Left cardiac atrium (tissue), 4 donors: Measurements from ENCODE around the gene NUP210L. TPM values are rescaled to one million over a fixed set of nuclear protein-coding genes. Genes with fewer than 3 reads are reported as not detected.
"Not testable (repeated sequence)": the region's sequence is repeated elsewhere in the genome, so short reads cannot be mapped to it uniquely, and the experiment has no call there.

Source experiments
- ATAC-seq, 2 donors: fragments of 200-7000 bp; cut with Tn5 transposase; one replicate each; pipeline ENCODE4 v1.9.1; 2020; ENCODE audit warnings: mild to moderate bottlenecking in 2 of 2, moderate library complexity in 2 of 2
- DNase-seq: peaks from one replicate; pipeline ENCODE4 v3.0.0-alpha.2; 2020
- intact Hi-C, 2 donors: fragments of 100-400 bp; cut with DNase I; formaldehyde crosslinking; loops; one replicate each; pipeline versions ENCODE4 v1.14.1 to v1.15.1; 2022 to 2023
- total RNA-seq, 2 donors: library from RNA; stranded (reverse); fragmentation: NEBNext Ultra II Directional; extraction: Animal tissue kit (Norgen Biotek cat#: 25700); gene quantifications; one replicate each; pipeline ENCODE4 v1.2.1, GENCODE V29; 2021
- donor health status: DM: no; HTN: yes; CAD: no.
- donor health status: DM: no; HTN: yes; CAD: no; lungs with severe emphysema.
- donor health status: DM: yes; HTN: yes; CAD: no.
- donor health status: Dilated cardiomyopathy.

The NUP210L gene
- total RNA-seq, 2 donors from 2014 or later, result 0.13 to 0.74 TPM

DNA sequence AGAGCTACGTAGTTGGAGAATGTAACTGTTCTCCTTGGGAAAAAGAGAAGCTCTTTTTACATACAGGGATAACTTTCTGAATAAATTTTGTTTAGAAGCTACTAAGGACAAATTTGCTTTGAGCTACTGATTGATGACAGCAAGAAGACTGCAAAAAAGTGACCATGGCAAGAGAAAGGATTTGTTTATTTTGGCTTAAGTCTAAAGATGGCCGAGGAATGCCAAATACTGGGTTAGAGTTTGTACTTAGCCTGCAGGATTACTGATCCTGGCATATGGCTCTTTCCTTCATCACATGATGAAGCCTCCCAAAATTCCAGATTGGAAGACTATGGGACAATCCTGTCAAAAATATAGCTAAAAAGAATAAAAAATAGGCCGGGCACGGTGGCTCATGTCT, 135.6 kb downstream of the NUP210L start:
- no peak for ATAC-seq
- intact Hi-C loops, result no loop called here
- no peak for DNase-seq

- intact Hi-C loops, result no loop called here
- no peak for DNase-seq
- no peak for ATAC-seq
Observed at GRCh38 chr1:154014154-154014907, 140.5 kb downstream of the NUP210L start.

- DNase-seq, ATAC-seq, intact Hi-C loops: not testable (repeated sequence)
Observed at GRCh38 chr1:154012543-154012942, 142.3 kb downstream of the NUP210L start.

DNA sequence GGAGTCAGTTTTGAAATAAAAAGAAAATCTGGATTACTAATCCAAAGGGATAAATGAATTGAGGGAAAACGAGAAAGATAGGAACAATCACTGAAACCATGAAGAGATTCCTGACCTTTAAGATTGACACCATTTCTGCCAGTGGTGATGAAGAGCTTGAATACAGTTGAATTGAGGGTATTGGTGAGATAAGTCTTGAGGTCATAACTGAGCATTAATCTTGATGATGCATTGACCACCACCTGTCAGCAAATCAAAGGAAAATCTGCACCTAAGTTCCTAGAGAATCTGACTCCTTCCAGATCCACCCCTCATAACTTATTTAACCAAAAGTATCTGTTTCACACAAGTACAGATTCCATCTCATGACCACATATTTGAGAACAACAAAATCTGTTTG, 142.7 kb downstream of the NUP210L start:
- ATAC-seq (no peak), DNase-seq (no peak)
- intact Hi-C loops, result no loop called here

- intact Hi-C loops, result no loop called here
- ATAC-seq, result no peak
- DNase-seq, result no peak
Observed at GRCh38 chr1:154006136-154006535, 148.7 kb downstream of the NUP210L start.

- intact Hi-C loops, result no loop called here
- DNase-seq (no peak), ATAC-seq (no peak)
Observed at GRCh38 chr1:154000420-154000819, 154.5 kb downstream of the NUP210L start.

DNA sequence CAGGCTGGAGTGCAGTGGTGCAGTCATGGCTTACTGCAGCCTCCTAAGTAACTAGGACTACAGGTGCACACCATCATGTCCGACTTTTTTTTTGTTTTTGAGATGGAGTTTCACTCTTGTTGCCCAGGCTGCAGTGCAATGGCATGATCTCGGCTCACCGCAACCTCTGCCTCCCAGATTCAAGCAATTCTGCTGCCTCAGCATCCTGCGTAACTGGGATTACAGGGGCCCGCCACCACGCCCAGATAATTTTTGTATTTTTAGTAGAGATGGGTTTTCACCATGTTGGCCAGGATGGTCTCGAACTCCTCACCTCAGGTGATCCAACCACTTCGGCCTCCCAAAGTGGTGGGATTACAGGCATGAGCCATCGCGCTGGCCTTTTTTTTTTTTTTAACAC, 158.0 kb downstream of the NUP210L start:
- intact Hi-C loops, result loop anchor here in 1 of 2 donors (10.0 kb wide), 1 partner anchor 158 kb away; the partner anchor contains the start of gene NUP210L
- not testable (repeated sequence) for ATAC-seq, DNase-seq

DNA sequence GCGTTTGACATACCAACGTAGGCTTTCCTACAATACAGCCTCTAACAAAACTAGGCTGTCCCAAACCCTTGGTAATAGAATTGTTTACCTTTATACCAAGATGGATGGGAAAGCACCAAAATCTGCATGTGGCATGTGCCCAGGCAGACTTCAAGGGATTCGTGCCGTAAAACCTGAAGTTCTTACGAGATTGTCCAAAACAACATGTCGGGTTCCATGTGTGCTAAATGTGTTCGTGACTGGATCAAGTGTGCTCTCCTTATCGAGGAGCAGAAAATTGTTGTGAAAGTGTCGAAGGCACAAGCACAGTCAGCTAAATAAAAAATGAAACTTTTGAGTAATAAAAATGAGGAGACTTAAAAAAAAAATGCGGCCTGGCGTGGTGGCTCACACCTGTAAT, 159.2 kb downstream of the NUP210L start:
- DNase-seq (no peak), ATAC-seq (no peak)
- intact Hi-C loops, result loop anchor here in 1 of 2 donors (10.0 kb wide), 1 partner anchor 159 kb away; the partner anchor contains the start of gene NUP210L

DNA sequence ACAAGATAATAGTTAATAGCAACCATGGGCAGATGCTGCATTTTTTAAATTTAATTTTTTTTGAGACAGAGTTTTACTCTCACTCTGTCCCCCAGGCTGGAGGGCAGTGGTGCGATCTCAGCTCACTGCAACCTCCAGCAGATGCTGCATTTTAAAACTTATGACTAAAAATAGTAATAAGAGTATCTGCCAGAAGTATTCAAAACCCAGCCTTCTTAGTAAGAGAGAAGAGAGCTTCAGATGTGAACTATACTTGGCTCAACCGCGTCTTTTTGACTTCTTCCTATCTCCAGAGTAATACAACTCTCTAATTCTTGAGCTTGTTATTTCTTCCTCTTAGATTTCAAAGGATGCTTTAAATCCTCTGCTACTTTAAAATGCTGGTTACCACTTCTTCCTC, 159.7 kb downstream of the NUP210L start:
- no peak for DNase-seq
- intact Hi-C loops, result loop anchor here in 1 of 2 donors (10.0 kb wide), 1 partner anchor 160 kb away; the partner anchor contains the start of gene NUP210L
- no peak for ATAC-seq

DNA sequence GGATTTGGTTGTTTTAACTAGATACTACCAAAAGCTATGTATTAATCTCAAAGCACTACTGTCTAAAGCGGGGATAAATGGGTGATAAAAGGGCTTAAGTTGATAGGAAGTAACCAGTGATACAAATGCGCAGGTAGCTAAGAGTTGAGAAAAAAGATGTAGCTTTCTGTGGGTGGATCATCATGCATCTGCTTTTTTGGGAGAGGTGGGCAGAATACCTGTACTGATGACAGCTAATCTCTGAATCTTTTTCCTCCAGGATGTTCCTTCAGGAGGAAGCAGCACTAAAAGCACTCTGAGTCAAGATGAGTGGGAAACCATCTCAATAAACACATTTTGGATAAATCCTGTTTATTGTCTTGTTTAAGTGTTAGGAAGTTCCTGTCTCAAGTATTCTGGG, 163.1 kb downstream of the NUP210L start:
- DNase-seq, result no peak
- no peak for ATAC-seq
- intact Hi-C loops, result loop anchor here in 1 of 2 donors (10.0 kb wide), 1 partner anchor 163 kb away; the partner anchor contains the start of gene NUP210L

DNA sequence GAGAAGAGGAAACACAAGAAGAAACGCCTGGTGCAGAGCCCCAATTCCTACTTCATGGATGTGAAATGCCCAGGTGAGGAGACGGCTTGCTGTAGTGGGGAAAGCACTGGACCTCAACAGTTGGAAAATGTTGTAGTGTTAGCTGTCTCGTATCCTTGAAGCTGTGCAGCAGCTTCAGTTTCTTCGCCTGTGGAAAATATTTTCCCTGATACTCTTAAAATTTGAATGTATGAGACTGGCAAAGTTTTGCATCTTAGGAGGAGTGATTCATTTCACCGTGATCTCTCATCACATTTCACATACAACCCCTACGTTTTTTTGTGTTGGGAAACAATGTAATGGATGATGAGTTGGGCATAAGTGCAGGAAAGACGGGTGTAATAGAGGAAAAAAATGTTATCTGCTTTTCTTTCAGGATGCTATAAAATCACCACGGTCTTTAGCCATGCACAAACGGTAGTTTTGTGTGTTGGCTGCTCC, 163.7 kb downstream of the NUP210L start:
- DNase-seq (no peak), ATAC-seq (no peak)
- intact Hi-C loops, result loop anchor here in 1 of 2 donors (10.0 kb wide), 1 partner anchor 164 kb away; the partner anchor contains the start of gene NUP210L

DNA sequence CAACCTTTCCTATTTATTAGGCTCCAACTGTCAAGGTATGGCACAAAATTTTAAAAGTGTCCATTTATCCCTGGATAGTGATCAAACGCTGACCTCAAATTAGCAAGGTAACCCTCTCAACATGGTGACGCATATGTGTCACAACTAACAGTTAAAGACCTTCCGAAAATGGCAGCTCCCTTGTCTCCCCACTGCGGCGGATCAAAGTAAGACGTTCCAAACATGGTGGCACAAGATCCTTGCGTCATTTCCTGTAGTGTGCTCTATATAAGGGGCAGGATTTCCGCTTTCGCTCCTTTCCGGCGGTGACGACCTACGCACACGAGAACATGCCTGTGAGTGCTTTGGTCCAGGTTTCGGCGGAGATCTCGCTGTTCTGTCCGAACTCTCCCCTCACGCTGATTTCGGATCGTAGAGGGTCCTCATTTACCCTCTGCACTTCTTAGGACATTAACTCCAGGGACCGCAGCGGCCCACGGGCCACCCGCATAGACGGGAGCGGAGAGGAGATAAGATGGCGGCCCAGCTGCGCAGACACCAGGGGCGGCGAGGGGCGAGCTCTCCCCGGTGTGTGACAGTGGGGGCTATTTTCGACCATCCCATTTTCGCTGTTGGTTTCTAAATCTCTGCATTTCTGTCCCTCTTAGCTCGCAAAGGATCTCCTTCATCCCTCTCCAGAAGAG, 164.3 kb downstream of the NUP210L start, which contains the start of gene RPS27:
TSS of gene RPS27 (plus strand) at position 295 of the 683 bp plus-strand sequence. CDS start at position 330, 35 bp downstream.
- intact Hi-C loops, result loop anchor here in 1 of 2 donors (10.0 kb wide), 1 partner anchor 164 kb away; the partner anchor contains the start of gene NUP210L
- peak; percentile 78 to 84 for ATAC-seq
- DNase-seq, result peak; percentile 91

DNA sequence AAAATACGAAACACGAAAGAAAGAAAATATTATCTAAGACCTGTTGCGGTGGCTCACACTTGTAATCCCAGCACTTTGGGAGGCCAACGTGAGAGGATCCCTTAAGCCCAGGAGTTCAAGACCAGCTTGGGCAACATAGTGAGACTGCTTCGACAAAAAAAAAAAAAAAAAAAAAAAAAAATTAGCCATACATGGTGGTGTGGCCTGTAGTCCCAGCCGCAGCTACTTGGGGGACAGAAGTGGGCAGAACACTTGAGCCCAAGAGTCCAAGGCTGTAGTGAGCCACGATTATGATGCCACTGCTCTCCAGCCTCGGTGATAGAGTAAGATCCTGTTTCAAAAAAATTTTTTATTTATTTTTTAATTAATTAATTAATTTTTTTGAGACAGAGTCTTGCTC, 167.3 kb downstream of the NUP210L start:
- DNase-seq (no peak), ATAC-seq (no peak)
- intact Hi-C loops, result loop anchor here (2.0 to 10.0 kb wide), 4 partner anchors 190 to 313 kb away; partner anchors contain the start of genes NPR1 (in 2 of the 2) and ILF2 (in 1 of the 2)

- DNase-seq (peak; percentile 91), ATAC-seq (peak; percentile 86 to 91)
- intact Hi-C loops, result loop anchor here (2.0 to 10.0 kb wide), 4 partner anchors 189 to 311 kb away; partner anchors contain the start of genes NPR1 (in 2 of the 2) and ILF2 (in 1 of the 2)
Observed at GRCh38 chr1:153985941-153986761, 168.7 kb downstream of the NUP210L start, which contains the start of gene RAB13. TSS of gene RAB13 (minus strand) at chr1:153986339. CDS start at chr1:153986236, 103 bp downstream.

- intact Hi-C loops, result loop anchor here (5.0 to 10.0 kb wide), 3 partner anchors 188 to 311 kb away; partner anchors contain the start of genes NPR1 (in 2 of the 2) and ILF2 (in 1 of the 2)
- ATAC-seq (peak; percentile 14 to 36), DNase-seq (peak; percentile 67)
Observed at GRCh38 chr1:153985341-153985912, 169.4 kb downstream of the NUP210L start.

- DNase-seq (no peak), ATAC-seq (no peak)
- intact Hi-C loops, result loop anchor here in 1 of 2 donors (10.0 kb wide), 1 partner anchor 310 kb away; the partner anchor contains the start of genes ILF2 and NPR1
Observed at GRCh38 chr1:153984123-153984894, 170.6 kb downstream of the NUP210L start.

GRCh38 chr1:153981735-153982134, 173.1 kb downstream of the NUP210L start:
- not testable (repeated sequence) for DNase-seq, ATAC-seq
- intact Hi-C loops, result loop anchor here in 1 of 2 donors (10.0 kb wide), 1 partner anchor 307 kb away; the partner anchor contains the start of genes ILF2 and NPR1
